RWPE1 (cell line): Measurements from ENCODE around the gene KRT80.

Source experiments
- CTCF ChIA-PET: fragments of 350-600 bp; sonication (Branson Sonifier 250); formaldehyde crosslinking; extraction: SDS; loops from one replicate; lab custom pipeline; 2021; lab: Yijun Ruan, JAX
- POLR2A ChIA-PET: fragments of 400-600 bp; formaldehyde crosslinking; extraction: SDS; loops from one replicate; lab custom pipeline; 2020; ENCODE audit warnings: antibody characterized with exemption; ENCODE audit not compliant: low non-redundant PET; lab: Yijun Ruan, JAX
- DNase-seq: peaks from one replicate; pipeline ENCODE4 v3.0.0; 2012; ENCODE audit warnings: low spot score
- H3K27ac ChIP-seq: fragments of 450-650 bp; 2 replicates; pipeline ENCODE4 v1.5.1; 2017
- TF ChIP-seq, protein P1 (sequence below): fragments of 450-650 bp; conservative IDR thresholded peaks from 2 replicates; pipeline ENCODE4 v1.5.1; 2017; ENCODE audit warnings: low read depth, mild to moderate bottlenecking

Gene KRT80

GRCh38 chr12:52183544-52183910 lies 8.3 kb downstream of the KRT80 start:
- peak overlapping the region; percentile 41 for H3K27ac ChIP-seq

DNA sequence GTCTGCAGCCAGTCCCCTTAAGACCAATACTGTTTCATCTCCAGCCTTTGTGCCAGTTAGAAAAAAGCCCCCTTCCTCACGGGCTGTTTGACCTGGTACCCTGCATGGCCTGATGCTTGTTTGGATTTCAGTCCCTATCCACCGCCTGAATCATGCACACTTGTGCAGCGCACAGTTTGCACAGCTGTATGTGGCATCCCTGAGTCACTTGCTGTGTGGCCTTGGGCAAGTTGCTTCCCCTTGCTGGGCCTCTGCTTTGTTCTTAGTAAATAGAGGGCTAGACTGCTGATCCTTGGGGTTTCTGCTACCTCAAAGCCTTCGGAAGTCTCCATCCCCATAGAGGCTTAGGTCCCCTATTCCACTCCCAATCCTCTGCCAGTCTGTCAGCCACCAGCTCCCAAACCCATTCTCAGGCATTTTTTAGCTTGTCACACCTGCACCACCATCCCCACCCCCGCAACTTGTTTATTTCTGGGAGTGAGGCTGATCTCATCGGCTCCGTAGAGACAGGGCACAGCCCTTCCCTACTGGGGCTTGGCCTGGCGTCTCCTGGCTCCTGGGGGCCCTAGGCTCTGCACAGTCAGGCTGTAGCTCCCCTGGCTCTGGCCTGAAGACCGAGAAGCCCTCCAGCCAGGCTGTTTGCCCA lies 8.8 kb downstream of the KRT80 start:
- TF ChIP-seq, protein P1, sequence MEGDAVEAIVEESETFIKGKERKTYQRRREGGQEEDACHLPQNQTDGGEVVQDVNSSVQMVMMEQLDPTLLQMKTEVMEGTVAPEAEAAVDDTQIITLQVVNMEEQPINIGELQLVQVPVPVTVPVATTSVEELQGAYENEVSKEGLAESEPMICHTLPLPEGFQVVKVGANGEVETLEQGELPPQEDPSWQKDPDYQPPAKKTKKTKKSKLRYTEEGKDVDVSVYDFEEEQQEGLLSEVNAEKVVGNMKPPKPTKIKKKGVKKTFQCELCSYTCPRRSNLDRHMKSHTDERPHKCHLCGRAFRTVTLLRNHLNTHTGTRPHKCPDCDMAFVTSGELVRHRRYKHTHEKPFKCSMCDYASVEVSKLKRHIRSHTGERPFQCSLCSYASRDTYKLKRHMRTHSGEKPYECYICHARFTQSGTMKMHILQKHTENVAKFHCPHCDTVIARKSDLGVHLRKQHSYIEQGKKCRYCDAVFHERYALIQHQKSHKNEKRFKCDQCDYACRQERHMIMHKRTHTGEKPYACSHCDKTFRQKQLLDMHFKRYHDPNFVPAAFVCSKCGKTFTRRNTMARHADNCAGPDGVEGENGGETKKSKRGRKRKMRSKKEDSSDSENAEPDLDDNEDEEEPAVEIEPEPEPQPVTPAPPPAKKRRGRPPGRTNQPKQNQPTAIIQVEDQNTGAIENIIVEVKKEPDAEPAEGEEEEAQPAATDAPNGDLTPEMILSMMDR, result no peak
- no peak for DNase-seq
- H3K27ac ChIP-seq, result peak overlapping the region; percentile 41
- POLR2A ChIA-PET, result no interaction called here
- CTCF ChIA-PET, result interaction anchor here (0.5 to 1.2 kb wide), 5 partner anchors 30 to 695 kb away, joined by 3 to 4 read pairs (median 3); no protein-coding TSS in a partner anchor

More at GRCh38 chr12:52183544-52183910, 8.3 kb downstream of the KRT80 start:
- ChIA-PET CTCF (interaction anchor here (0.5 to 1.2 kb wide), 5 partner anchors 30 to 194 kb away, joined by 3 to 4 read pairs (median 3); no protein-coding TSS in a partner anchor), POLR2A (no interaction called here)
- DNase-seq, result no peak
- TF ChIP-seq, protein P1, result no peak

DNA sequence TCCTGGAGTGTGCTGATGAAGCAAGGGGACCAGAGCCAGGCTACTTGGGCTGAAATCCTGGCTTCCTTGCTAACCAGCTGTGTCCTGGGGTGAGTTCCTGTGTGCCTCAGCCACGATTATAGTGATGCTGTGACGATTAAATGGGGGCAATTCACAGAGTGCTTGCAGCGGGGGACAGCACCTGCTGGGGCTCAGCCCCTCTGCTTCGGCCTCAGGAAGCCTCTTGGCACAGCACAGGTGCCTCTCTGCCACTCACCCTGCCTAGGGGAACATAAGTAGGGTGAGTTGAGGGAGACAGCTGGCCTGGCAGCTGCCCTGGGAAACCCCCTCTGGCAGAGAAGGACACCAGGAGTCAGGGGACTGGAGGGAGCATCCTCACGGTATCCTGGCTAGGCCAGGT lies 9.4 kb downstream of the KRT80 start:
- ChIA-PET CTCF (interaction anchor here (0.7 kb wide), 1 partner anchor 39 kb away, joined by 3 read pairs; no protein-coding TSS in a partner anchor), POLR2A (no interaction called here)
- TF ChIP-seq, protein P1, result no peak
- H3K27ac ChIP-seq, result peak overlapping the region; percentile 62
- no peak for DNase-seq

GRCh38 chr12:52181746-52182145 lies 10.1 kb downstream of the KRT80 start:
- ChIA-PET POLR2A (interaction anchor here (0.6 kb wide), 1 partner anchor 54 kb away, joined by 3 read pairs; no protein-coding TSS in a partner anchor), CTCF (interaction anchor here (0.6 to 0.7 kb wide), 4 partner anchors 24 to 50 kb away, joined by 3 read pairs; no protein-coding TSS in a partner anchor)
- H3K27ac ChIP-seq, result peak overlapping the region; percentile 62
- TF ChIP-seq, protein P1, result no peak
- DNase-seq, result peak; percentile 67

- no peak for DNase-seq
- POLR2A ChIA-PET, result interaction anchor here (0.6 kb wide), 1 partner anchor 55 kb away, joined by 3 read pairs; no protein-coding TSS in a partner anchor
- peak overlapping the region; percentile 62 for H3K27ac ChIP-seq
- TF ChIP-seq, protein P1, result no peak
- CTCF ChIA-PET, result interaction anchor here (0.6 to 1.0 kb wide), 3 partner anchors 15 to 36 kb away, joined by 3 to 6 read pairs (median 3); no protein-coding TSS in a partner anchor
Observed at GRCh38 chr12:52180971-52181628, 10.7 kb downstream of the KRT80 start.

- CTCF ChIA-PET, result no interaction called here
- TF ChIP-seq, protein P1, result no peak
- POLR2A ChIA-PET, result no interaction called here
- peak overlapping the region; percentile 60; the same call in 1 of the 2 replicates for H3K27ac ChIP-seq
- no peak for DNase-seq
Observed at GRCh38 chr12:52179396-52179973, 12.3 kb downstream of the KRT80 start.
